NCI-H2029 treated with DMSO at 0.1 percent for 48 hours (cell line): ENCODE results near the gene ULK1.

ENCODE experiments used
- DNase-seq: peaks from one replicate; lab custom pipeline; 2025; lab: John Stamatoyannopoulos, UW

ULK1 gene

DNA sequence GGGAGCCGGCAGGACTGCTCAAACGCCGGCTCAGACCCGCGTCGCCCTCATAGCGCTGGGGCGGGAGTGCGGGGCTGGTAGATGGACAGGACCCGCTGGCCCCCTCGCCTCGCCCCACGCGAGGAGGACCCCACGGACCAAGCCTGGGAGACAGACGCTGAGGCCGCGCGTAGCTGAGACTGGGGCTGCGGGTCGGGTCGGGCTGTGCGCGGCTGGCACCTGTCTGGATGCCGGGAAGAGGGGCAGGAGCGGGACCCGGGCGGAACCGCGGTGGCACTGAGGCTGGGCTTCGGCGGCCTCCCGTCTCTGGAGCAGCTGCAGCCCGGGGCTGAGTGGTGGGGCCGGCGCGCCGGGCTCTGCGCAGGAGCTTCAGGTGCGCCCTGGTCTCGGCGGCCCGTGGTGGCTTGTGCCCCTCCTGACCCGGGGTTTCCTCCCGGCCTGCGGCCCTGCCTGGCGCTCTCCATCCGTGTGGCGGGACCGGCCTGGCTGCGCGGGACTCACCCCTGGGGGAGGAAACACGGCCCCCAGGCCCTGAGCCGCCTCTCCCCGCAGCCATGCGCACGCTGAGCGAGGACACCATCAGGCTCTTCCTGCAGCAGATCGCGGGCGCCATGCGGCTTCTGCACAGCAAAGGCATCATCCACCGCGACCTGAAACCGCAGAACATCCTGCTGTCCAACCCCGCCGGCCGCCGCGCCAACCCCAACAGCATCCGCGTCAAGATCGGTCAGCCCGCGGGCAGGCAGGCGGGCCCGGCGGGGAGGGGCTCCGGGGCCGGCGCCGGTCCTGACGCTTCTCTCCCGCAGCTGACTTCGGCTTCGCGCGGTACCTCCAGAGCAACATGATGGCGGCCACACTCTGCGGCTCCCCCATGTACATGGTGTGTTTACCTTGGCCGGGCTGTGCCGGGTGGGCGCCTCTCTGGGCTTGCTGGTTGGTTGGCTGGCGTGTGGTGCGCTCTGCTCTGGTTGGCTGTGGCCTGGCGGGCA, 14.0 kb downstream of the ULK1 start:
- no peak for DNase-seq

DNA sequence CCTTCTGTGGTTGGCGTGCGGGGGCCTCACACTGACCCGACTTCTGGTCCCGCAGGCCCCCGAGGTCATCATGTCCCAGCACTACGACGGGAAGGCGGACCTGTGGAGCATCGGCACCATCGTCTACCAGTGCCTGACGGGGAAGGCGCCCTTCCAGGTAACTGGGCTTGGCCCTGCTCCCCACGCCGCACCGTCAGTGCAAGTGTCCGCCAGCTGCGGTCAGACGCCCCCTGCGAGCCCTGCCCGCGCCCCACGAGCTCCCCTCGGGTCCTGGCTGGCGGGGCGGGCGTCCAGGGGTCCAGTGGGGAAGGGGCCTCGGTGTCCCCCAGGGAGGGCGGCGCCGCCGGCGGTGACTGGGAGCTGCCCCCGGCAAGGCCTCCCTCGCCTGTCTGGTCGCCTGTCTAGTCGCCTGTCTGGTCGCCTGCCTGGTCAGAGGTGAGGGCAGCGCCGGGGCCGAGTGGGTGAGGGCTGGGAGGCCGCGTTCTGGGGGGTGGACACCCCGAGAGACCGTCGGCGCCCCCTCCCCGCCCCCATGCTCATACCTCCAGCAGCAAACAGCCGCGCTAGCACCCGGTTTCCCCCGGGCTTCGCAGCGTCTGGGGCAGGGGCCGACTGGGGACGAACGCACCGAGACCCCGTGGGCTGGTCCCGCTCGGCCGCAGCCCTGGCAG, 14.8 kb downstream of the ULK1 start:
- DNase-seq: no peak

DNA sequence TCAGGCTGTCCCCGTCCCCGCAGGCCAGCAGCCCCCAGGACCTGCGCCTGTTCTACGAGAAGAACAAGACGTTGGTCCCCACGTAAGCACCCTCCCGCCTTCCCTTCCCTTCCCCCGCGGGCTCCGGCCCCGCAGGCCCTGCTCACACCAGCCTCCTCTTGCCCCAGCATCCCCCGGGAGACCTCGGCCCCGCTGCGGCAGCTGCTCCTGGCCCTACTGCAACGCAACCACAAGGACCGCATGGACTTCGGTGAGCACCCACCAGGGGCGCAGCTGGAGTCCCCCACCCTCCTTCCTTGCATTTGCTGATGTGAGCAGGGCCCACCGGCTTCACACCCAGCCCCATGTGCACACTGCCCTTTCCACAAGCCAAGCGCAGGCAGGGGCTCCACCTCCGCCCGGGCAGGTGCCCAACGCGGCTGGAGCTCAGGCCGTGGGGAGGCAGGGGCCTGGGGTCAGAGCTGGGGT, 15.4 kb downstream of the ULK1 start:
- no peak for DNase-seq

DNA sequence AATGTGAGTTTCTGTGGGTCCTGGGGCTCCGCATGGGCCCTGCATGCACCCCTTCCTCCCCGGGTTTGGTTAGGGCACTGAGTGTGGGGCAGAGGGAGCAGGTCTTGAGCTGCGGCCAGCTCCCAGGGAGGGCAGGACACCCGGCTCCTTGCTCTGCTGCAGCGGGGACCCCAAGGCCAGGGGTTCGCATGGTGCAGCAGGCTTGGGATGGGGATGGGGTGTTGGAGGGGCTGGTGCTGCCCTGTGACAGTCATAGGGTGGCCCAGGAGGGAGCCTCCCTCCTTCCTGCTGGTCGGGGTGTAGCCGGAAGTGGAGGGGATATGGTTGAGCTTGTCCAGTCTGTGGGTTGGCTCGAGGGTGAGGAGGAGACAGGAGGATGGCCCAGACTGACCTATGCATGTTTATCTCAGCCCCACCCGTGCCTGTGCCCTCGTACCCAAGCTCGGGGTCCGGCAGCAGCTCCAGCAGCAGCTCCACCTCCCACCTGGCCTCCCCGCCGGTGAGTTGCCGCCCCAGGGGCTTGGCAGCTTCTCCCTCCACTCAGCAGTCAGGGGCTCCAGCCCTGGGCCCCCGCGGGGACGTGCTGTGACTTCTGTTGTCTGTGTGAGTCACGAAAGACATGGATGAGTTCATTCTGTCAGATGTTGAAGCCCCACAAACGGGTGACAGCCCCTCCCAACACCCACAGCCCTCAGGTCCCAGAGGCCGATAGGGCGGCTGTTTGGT, 16.0 kb downstream of the ULK1 start:
- no peak for DNase-seq

DNA sequence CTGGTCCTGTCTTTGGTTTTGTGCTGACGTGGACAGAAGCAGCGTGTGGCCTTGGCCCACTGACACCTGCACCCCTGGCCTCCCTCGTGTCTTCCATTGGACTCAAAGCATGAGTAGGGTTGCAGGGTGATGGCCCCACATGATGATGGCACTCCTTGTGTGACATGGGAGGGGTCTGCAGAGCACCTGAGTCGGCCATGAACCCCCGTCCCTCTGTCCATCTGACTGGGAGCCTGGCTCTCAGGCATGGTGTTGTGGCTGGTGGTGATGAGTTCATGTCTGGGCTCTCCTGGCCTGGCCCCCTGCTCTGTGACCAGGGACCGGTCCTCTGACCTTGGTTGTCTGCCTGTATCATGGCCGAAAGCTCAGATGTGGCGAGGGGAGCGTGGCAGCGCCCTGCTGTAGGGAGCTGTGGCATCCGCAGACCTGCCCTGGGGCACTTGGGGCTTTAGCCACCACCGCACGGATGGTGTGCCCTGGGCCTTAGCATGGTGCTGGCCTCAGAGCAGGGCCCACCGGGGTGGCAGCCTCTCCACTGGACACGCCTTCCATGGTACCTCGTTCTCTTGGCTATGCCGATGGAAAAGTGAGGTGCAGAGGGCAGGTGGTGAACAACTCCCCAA, 16.7 kb downstream of the ULK1 start:
- DNase-seq: no peak

DNA sequence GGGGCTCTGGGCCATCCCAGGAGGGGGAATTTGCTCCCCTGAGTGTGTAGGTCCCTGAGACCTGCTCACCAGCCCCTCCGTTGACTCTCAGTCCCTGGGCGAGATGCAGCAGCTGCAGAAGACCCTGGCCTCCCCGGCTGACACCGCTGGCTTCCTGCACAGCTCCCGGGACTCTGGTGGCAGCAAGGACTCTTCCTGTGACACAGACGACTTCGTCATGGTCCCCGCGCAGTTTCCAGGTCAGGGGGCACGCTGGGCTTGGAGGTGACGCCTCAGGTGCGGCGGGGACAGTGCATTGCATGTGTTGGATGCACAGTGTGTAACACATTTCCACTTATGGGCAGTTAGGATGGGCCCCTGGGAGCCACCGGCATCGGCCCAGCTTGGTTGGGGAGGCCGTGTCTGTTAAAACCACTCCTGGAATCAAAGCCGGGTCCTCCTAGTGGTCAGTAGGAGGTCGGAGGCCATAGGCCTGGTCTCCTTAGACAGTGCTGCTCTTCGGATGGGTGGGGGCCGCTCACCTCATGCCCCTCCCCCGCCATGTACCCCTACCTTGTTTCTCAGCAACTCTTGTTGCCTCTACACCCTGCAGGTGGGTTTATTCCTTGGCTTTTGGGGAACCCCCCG, 17.5 kb downstream of the ULK1 start:
- no peak for DNase-seq

DNA sequence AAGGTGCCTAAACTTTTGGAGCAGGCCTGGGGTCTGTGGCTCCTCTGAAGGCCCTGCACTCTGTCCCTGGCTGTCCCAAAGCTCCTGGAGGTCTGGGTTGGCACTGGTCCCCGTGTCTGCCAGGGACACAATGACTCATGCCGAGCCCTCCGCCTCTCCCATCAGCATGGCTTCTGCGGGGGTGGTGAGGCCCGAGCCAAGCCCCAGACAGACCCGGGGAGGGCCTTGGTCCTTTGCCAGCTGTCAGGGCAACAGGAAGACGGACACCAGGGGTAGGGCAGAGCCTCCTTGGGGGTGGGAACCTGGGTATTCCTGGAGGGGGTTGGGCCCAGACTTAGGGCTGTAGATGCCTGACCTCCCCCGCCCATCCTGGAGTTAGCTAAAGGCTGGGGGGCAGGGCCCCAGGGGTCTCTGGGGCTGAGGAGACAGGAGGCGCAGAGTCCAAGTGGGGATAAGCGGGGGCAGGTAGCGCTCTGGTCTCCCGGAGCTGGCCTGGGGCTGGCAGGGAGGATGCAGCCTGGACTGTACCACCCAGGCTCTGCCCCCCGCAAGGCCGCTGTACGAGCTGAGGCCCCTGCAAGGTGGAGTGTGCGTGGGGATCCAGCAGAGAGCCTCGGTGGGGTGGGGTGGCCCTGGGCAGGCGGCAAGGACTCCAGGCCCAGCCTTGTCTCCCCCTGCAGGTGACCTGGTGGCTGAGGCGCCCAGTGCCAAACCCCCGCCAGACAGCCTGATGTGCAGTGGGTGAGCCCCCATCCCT, 18.3 kb downstream of the ULK1 start:
- no peak for DNase-seq

DNA sequence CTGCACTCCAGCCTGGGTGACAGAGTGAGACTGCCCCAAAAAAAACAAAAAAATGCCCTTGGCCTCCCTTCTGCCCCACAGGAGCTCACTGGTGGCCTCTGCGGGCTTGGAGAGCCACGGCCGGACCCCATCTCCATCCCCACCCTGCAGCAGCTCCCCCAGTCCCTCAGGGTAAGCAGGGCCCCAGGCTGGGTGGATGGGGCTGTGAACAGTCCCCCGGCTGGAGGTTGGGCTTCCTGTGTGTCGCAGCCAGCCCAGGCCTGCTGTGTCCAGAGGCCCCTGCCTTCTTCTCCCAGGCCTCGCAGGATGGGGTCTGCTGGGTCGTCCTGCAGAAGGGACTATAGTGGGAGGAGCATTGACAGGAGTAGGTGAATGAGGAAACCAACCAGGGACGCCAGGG, 19.2 kb downstream of the ULK1 start:
- no peak for DNase-seq

DNA sequence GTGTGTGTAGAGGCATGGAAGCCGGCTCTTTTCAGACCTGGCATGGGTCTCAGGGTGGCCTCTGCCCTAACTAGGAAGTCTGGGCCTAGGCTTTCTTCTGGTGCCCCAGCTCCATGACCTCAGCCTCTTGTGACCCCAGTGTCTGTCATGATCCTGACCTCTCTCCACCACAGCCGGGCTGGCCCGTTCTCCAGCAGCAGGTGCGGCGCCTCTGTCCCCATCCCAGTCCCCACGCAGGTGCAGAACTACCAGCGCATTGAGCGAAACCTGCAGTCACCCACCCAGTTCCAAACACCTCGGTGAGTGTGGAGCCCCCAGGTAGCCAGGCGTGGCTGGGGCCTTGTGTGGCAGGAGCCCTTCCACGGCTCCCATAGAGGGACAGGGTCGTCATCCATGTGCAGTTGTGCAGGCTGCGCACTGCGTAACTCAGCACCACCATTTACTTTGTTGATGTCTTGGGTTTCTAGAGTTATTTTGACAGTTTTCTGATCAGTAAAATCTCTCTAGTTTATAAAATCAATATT, 19.8 kb downstream of the ULK1 start:
- no peak for DNase-seq

DNA sequence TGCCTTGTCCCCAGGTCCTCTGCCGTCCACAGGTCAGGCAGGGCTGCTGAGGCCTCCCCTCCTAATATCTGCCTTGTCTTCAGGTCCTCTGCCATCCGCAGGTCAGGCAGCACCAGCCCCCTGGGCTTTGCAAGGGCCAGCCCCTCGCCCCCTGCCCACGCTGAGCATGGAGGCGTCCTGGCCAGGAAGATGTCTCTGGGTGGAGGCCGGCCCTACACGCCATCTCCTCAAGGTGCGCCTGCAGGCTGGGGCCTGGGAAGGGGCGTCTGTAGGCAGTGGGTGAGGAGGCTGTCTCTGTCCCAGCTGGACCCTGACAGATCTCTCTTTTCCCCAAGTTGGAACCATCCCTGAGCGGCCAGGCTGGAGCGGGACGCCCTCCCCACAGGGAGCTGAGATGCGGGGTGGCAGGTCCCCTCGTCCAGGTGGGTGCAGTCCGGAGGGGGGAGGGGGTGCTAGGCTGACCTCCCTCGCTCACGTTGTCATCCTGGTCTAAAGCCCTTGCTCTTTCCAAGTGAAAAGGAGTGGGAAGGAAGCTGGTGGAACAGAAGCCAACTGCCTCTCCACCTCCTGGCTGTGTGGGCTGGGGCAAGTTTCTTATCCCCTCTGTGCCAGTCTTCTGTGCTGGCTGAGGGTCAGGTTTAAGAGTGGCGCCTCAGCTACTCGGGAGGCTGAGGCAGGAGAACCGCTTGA, 20.7 kb downstream of the ULK1 start:
- DNase-seq: no peak

DNA sequence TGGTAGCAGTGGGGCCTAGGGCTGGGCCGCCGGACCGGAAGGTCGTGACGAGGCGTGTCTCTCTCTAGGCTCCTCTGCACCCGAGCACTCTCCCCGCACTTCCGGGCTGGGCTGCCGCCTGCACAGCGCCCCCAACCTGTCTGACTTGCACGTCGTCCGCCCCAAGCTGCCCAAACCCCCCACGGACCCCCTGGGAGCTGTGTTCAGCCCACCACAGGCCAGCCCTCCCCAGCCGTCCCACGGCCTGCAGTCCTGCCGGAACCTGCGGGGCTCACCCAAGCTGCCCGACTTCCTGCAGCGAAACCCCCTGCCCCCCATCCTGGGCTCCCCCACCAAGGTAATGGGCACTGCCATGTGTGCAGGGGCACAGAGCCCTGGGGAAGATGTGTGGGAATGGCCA, 21.4 kb downstream of the ULK1 start:
- DNase-seq: no peak

DNA sequence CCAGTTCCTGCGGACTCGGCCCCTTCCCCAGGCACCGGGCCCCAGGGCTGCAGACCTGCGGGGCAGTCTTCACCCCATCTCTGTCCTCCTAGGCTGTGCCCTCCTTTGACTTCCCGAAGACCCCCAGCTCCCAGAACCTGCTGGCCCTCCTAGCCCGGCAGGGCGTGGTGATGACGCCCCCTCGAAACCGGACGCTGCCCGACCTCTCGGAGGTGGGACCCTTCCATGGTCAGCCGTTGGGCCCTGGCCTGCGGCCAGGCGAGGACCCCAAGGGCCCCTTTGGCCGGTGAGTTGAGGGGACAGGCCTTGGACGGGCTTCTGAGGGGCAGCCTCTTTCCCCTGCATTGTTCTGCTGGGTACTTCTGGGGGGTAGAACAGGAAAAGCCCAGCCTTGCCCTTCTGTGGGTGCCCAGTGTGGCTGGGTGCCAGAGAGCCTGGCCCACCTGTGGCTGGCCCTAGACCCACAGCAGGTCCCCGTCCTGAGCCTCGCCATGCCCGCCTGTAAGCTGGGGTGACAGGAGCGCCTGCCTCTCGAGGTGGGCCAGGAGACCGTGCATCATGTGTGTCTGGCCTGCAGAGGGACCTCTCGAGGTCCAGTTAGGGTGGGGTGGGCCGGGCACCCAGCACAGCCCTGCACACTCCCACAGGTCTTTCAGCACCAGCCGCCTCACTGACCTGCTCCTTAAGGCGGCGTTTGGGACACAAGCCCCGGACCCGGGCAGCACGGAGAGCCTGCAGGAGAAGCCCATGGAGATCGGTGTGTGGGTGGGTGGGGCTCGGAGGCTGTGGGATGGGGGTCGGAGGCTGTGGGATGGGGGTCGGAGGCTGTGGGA, 22.1 kb downstream of the ULK1 start:
- no peak for DNase-seq

DNA sequence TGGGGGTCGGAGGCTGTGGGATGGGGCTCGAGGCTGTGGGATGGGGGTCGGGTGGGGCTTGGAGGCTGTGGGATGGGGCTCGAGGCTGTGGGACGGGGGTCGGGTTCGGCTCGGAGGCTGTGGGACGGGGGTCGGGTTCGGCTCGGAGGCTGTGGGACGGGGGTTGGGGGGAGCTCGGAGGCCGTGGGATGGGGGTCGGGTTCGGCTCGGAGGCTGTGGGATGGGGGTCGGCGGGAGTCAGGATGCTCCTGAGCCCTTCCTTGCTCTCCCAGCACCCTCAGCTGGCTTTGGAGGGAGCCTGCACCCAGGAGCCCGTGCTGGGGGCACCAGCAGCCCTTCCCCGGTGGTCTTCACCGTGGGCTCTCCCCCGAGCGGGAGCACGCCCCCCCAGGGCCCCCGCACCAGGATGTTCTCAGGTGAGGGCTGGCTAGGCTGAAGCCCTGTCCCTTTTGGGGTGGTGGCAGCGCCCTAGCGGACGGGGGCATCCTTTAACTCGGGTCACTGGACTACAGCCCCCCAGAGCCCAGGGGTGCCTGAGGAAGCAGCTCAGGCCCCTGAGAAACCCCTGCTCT, 22.8 kb downstream of the ULK1 start:
- DNase-seq: no peak

DNA sequence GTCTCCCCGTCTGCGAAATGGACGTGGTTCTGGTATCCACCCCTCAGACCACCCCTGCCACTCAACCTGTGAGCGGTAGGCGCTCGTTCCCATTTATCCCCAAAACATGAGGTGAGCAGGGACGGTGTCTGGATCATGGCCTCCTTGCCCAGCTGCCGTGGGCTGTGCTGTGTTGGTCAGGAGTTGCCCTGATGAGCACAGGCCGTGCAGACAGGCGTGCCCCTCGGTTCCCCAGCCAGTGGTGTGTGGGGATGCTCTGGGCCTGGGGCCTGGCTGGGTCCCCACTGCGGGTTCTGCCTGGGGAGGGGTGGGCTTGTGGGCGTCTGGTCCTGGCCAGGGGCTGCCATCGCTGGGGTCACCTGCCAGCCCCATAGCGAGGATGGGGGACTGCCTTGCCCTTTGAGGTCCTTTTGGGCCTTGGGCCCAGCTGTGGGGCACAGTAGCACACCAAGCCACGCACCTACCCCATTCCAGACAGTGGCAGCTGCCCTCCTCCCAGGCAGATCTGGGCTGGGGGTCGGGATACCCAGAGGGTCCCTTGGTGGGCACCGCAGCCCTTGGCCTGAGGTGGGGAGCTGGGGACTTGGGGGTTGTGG, 23.4 kb downstream of the ULK1 start:
- DNase-seq: no peak

DNA sequence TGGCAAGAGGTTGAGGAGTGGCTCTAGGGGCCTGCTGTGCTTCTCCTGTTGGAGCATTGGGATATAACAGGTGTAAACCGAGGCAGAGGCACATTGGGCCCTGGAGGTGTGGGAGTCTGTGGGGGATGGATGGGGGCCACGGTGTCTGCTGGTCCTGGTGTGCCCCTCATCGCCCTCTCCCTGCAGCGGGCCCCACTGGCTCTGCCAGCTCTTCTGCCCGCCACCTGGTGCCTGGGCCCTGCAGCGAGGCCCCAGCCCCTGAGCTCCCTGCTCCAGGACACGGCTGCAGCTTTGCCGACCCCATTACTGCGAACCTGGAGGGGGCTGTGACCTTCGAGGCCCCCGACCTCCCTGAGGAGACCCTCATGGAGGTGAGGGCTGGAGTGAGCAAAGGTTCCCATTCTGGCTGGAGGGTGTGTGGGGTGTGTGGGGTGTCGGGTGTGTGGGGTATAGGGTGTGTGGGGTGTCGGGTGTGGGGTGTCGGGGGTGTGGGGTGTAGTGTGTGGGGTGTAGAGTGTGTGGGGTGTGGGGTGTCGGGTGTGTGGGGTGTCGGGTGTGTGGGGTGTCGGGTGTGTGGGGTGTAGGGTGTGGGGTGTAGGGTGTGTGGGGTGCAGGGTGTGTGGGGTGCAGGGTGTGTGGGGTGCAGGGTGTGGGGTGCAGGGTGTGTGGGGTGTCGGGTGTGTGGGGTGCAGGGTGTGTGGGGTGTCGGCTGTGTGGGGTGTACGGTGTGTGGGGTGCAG, 24.1 kb downstream of the ULK1 start:
- no peak for DNase-seq

DNA sequence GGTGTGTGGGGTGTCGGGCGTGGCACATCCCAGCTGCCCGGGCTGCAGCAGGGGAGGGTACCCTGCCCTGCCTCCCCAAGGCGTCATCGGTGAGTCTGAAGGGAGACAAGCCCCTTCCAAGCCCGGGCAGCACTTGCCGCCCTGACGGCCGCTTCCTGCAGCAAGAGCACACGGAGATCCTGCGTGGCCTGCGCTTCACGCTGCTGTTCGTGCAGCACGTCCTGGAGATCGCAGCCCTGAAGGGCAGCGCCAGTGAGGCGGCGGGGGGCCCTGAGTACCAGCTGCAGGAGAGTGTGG, 24.6 kb downstream of the ULK1 start:
- DNase-seq: no peak

DNA sequence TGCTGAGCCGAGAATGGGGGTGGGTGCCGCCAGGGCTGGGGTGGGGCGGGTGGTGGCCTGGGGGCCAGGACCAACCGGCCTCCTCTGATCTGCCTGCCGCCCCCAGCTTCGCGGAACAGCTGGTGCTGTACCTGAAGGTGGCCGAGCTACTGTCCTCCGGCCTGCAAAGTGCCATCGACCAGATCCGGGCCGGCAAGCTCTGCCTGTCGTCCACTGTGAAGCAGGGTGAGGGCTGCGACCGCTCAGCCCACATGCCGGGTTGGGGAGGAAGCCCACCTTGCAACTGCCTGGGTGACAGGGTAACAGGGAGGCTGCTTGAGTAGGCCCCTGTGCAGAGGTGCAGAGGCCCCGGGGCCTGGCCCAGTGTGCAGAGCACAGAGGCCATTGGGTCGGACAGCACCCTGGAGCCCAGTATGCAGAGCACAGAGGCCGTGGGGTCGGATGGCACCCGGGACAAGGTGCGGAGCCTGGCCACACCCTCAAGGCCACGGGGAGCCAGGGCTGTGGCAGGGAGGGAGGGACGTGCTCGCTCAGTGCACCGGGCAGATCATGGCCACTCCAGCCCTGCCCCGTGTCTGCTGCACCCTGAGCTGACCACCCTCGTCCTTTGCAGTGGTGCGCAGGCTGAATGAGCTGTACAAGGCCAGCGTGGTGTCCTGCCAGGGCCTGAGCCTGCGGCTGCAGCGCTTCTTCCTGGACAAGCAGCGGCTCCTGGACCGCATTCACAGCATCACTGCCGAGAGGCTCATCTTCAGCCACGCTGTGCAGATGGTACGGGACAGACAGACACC, 25.1 kb downstream of the ULK1 start:
- no peak for DNase-seq
